GM18867 (cell line): ENCODE data around the gene FUT7.

ENCODE experiments used
- ATAC-seq: cut with Tn5 transposase; IDR thresholded peaks from one replicate; pipeline ENCODE4 v1.9.1; 2021; ENCODE audit warnings: mild to moderate bottlenecking, moderate library complexity; ENCODE audit not compliant: unreplicated experiment

FUT7 gene

GRCh38 chr9:137031904-137032640 is at the start of gene FUT7:
Gene FUT7, minus strand, starts transcription at chr9:137032088. Its CDS starts 97 bp downstream, at chr9:137031991.
- no peak for ATAC-seq

DNA sequence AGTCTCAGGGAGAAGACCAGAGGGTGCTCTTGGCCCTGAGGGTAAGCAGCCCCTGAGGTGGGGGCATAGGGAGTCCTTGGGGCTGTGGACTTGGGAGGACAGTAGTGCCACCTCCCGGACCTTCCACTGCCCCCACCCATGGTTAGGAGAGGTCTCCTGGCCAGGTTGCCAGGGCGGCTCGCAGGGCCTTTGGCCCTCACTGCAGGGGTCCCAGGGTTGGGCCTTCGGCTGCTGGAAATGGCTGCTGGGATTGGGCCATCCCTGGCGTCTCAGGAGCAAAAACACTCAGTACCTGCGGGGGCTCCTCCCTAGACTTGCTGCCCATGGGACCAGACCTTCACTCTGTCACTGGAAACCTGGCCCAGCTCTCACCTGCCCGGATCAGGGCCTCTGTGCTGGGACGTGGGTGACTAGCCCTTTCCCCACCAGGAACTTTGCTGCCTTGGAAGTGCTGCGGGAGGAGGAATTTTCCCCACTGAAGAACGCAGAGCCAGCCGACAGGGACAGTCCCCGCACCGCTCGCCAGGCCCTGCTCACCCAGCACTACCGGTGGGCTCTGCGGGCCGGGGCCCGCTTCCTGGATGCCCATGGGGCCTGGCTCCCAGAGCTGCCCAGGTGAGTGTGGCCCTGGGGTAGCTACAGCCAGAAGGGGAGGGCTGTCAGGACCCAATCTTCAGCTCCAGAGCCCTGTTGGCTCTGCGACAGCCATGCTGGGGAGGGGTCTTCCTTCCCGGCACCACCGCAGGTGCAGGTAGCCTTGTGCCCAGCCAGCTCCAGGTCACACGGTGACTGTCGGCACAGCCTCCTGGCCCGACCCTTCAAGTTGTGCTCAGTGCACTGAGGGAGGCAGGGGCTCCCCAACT is 48.6 kb upstream of the FUT7 start:
- no peak for ATAC-seq

DNA sequence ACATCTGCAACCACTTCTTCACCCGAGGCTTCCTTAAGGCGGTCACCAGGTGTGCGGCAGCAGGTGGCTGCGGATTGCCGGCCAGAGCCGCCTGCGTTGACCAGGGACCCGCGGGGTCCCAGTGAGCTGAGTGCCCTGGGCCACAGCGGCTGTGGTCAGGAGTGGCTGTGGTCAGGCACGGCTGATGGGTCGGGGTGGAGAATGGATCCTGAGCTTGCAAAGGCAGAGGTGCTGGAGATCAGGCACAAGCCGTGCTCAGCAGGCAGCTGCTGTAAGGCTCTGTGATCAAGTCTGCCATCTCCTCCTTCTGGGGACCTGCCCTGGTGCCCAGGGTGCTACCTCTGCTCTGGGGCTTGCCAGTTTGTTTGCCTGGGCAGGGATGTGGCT is 47.5 kb upstream of the FUT7 start:
- ATAC-seq: no peak

DNA sequence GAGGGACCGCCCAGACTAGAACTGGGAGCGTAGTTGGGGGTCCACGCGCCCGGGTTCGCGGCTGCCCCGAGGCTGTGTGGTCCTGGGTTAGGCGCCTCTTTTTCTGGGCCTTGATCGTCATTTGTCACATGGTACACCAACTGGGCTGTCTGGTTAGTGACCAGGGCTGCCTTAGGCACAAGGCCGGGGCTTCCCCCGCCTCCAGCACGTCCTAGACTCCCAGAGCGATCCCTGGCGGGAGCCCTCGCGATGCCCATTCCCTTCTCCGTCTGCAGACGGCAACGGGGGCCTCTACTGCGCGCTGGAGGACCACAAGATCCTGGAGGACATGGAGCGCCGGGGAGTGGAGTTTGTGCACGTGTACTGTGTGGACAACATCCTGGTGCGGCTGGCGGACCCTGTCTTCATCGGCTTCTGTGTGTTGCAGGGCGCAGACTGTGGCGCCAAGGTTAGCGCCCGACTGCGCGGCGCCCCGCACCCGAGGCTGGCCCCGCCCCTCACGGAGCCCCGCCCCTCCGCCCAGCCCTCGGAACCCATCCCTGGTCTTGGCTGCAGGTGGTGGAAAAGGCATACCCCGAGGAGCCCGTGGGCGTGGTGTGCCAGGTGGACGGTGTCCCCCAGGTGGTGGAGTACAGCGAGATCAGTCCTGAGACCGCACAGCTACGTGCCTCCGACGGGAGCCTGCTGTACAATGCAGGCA is 47.0 kb upstream of the FUT7 start:
- ATAC-seq: no peak

DNA sequence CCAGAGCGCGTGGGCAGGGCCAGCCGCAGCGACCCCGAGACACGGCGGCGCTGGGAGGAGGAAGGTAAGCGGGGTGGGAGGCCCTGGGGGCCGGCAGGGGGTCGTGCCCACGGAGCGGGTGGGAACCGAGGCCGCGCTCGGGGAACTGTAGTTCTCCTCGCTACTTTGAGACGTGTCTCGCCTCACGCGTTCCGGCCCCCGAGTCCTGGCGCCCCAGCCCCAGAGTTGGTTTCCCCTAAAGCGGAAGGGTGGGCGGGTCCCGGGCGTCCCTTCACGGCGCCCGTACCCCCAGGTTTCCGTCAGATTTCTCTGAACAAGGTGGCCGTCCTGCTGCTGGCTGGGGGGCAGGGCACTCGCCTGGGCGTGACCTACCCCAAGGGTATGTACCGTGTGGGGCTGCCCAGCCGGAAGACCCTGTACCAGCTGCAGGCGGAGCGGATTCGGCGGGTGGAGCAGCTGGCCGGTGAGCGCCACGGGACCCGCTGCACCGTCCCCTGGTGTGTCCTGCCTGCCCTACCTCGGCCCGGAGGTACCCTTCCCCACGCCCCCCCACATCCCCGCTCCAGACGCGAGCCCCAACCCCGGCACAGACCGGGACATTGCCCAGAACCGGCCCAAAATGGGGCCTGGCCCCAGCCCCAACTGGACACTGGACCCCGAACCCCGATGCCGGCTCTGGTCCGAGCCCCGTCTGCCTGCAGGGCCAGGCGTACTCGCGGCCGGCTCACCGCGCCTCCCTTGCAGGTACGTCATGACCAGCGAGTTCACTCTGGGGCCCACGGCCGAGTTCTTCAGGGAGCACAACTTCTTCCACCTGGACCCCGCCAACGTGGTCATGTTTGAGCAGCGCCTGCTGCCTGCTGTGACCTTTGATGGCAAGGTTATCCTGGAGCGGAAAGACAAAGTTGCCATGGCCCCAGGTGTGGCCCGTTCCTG is 46.1 kb upstream of the FUT7 start:
- ATAC-seq: no peak

- peak; percentile 54 for ATAC-seq
Observed at GRCh38 chr9:137077010-137077747, 45.3 kb upstream of the FUT7 start, which contains the start of gene UAP1L1. Gene UAP1L1, plus strand, starts transcription at chr9:137077517. Its CDS starts 16 bp downstream, at chr9:137077533.

DNA sequence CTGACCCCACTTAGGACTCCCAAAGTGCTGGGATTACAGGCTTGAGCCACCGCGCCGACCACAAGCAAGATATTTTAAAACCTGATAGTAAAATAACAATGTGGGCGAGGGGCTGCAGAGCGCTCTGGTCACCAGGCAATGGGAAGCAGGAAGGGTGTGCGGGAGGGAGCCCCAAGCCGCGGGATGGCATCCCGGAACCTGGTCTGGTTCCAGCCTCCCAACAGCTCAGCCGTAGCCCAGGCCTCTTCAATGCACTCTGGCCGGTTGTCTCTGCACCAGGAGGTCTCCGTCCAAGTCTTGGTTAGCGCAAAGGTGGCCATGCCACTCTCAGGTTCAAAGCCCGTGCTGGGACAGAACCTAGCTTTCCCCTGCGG is 44.7 kb upstream of the FUT7 start:
- ATAC-seq: no peak

DNA sequence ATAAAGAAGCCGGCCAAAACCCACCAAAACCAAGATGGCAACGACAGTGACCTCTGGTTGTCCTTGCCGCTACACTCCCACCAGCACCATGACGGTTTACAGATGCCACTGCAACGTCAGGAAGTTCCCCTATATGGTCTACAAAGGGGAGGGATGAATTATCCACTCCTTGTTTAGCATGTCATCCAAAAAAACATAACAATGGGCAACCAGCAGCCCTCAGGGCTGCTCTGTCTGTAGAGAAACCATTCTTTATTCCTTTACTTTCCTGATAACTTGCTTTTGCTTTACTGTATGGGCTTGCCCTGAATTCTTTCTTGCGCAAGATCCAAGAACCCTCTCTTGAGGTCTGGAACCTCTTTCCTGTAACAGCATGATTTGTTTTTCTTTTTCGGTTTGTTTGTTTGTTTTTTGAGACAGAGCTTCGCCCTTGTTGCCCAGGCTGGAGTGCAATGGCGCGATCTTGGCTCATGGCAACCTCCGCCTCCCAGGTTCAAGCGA is 43.4 kb upstream of the FUT7 start:
- ATAC-seq: no peak

- no peak for ATAC-seq
Observed at GRCh38 chr9:137074657-137075274, 42.9 kb upstream of the FUT7 start.

DNA sequence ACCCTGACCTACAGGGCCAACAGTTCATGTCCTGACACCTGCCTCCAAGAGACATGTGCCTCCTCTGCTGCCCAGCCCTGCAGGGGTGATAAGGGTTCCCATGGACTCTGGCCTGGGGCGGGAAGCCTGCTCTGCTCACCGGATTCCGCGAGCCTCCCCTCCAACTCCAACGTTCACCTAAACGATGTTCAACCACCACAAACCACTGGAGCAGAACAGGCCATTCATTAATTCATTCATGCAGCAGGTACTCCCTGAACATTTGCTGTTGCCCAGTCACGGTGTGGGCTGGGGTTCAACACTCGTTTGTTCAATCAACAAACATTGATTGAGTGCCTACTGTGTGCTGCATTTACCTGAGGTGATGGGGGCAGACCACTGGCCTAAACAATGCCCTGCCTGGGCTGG is 42.1 kb upstream of the FUT7 start:
- no peak for ATAC-seq

DNA sequence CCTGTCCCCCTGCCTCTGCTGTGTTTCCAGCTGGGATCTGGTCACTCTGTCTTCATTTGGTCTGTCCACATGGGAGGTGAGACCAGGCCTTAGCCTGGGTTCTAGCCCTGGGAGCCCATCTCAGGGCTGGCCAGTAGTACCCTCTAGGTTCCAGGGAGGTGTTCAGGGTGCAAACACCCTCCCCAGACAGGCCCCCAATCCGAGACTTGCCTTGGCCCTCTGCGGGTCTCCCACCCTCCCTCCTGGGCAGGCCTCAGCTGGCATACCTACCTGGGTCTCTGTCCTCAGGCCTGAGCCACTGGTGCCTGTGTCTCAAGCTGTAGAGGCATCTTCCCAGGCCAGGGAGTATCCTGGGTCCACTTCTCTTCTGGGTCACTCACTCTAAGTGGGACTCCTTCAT is 39.4 kb upstream of the FUT7 start:
- ATAC-seq: no peak

GRCh38 chr9:137070906-137071275 is 39.0 kb upstream of the FUT7 start:
- ATAC-seq: no peak

- peak; percentile 72 for ATAC-seq
Observed at GRCh38 chr9:137070201-137070905, 38.5 kb upstream of the FUT7 start, which contains the start of gene SAPCD2. Gene SAPCD2, minus strand, starts transcription at chr9:137070557. Its CDS starts 97 bp downstream, at chr9:137070460.

DNA sequence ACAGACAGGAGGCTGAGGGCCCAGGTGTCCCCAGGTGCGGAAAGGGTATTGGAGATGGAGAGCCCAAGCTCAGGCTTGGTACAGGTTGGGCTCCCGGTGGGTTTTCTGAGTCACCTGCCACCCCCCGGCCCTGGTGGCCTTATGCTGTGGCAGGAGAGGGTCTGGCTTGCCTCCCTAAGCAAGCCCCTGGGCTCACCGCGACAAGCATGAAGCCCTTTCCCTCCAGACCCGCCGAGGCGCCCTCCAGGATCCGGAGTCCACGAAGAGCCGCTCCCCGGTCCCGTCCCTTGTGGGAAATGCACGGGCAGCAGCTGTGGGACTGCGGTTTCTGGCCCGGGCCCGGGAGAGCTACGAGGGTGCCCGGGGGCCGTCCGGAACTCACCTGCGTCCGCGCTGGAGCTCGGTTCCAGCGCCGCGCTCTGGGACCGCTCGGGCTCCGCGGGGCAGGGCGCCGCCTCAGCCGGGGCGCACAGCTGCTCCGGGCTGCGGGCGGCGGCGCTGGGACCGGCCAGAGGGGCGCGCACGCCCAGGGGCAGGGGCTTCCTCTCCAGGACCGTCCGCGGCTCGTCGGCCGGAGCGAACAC is 37.7 kb upstream of the FUT7 start:
- ATAC-seq: peak; percentile 4

- ATAC-seq: no peak
Observed at GRCh38 chr9:137068539-137069507, 36.9 kb upstream of the FUT7 start.

GRCh38 chr9:137067860-137068538 is 36.1 kb upstream of the FUT7 start:
- peak; percentile 40 for ATAC-seq
